ENCODE measurements around the gene PPP4R3A. TPM values are rescaled to one million over a fixed set of nuclear protein-coding genes. Genes with fewer than 3 reads are reported as not detected.
"Not testable (repeated sequence)": the region's sequence is repeated elsewhere in the genome, so short reads cannot be mapped to it uniquely, and the experiment has no call there.

The PPP4R3A gene
- total RNA-seq, 2 donors from 2014 or later = 79.3 to 90.9 TPM

DNA sequence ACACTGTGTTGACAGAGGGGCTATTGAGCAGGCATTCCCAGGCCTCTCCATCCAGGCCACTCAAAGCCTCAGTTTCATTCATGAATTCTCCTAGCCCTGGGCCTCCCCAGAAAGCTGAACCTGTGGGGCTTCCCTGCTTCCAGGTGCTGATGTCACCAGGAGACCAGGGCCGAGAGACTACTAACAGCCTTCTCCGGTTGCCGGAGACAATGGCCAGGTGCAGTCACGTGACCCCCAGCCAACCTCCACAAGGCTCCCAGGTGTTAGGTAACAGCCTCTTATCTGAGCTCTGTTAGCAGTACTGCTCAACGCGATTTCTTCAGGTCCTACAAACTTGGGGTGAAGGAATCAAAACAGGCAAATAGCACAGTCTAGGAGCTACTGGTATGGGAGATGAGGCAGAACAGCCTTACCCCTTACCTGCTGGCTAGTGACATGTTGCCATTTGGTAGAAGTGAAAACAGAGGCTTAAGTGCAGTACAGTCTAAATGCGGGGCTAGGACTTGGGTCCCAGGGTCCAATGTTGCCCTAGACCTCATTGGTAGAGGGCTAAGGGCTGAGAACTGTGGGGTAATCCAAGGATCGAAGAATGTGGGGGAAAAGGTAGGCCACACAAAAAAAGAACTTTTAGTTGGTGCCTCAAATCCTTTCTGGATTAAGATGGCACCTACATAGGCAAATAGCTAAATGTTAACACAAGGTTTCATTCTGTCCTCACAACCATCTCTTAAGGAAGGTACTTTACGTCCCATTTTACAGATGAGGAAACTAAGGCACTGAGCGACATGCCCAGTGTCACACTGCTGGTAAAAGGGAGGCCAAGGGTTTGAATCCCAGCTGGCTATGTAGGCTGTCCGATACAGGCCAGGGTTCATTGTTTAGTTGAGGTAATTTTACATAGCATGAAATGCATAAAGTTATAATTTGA lies 96.3 kb downstream of the PPP4R3A start:
- Histone ChIP-seq H3K27me3 (no peaks in the 10 kb centered on the region), H3K4me3 (no peak overlapping the region), H3K27ac (peak overlapping the region; percentile 64), H3K36me3 (no peaks in the 10 kb centered on the region), H3K9ac (ENCODE audit: low read depth in 2 of 2, low read length in 2 of 2) (peak overlapping the region in 1 of 2 donors; percentile 23), H3K9me3 (no peaks in the 10 kb centered on the region), H3K4me1 (peaks cover 12% of the 10 kb centered on the region)
- peak; percentile 84 for DNase-seq
- intact Hi-C loops (cut with DNase I) = no loop called here
- TF ChIP-seq, protein P1, sequence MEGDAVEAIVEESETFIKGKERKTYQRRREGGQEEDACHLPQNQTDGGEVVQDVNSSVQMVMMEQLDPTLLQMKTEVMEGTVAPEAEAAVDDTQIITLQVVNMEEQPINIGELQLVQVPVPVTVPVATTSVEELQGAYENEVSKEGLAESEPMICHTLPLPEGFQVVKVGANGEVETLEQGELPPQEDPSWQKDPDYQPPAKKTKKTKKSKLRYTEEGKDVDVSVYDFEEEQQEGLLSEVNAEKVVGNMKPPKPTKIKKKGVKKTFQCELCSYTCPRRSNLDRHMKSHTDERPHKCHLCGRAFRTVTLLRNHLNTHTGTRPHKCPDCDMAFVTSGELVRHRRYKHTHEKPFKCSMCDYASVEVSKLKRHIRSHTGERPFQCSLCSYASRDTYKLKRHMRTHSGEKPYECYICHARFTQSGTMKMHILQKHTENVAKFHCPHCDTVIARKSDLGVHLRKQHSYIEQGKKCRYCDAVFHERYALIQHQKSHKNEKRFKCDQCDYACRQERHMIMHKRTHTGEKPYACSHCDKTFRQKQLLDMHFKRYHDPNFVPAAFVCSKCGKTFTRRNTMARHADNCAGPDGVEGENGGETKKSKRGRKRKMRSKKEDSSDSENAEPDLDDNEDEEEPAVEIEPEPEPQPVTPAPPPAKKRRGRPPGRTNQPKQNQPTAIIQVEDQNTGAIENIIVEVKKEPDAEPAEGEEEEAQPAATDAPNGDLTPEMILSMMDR (IDR thresholded peaks at IDR 0.05) = no peak

DNA sequence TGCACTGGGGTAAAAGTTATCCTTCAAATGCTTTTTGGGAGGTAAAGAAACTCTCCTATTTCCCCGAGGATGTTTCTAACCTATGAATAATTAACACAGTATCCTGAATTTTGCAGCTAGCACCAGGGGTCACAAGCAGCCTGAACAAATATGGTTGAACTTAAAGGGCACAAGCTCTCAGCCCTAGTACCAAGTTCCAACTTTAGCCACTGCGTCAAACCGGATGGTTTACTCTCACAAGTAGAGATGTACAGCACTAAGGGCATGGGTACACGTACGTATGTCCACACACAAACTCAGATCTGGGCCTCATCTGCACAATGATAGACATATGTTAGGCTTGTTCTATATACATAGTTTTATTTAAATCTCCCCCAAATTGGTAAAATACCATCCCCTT lies 97.2 kb downstream of the PPP4R3A start:
- Histone ChIP-seq H3K27me3 (no peaks in the 10 kb centered on the region), H3K9ac (ENCODE audit: low read depth in 2 of 2, low read length in 2 of 2) (peak overlapping the region in 1 of 2 donors; percentile 23), H3K9me3 (no peaks in the 10 kb centered on the region), H3K4me3 (no peak overlapping the region), H3K4me1 (peaks cover 6% of the 10 kb centered on the region), H3K36me3 (no peaks in the 10 kb centered on the region), H3K27ac (no peak overlapping the region)
- TF ChIP-seq, protein P1 (IDR thresholded peaks at IDR 0.05) = no peak
- no peak for DNase-seq
- intact Hi-C loops (cut with DNase I) = no loop called here

DNA sequence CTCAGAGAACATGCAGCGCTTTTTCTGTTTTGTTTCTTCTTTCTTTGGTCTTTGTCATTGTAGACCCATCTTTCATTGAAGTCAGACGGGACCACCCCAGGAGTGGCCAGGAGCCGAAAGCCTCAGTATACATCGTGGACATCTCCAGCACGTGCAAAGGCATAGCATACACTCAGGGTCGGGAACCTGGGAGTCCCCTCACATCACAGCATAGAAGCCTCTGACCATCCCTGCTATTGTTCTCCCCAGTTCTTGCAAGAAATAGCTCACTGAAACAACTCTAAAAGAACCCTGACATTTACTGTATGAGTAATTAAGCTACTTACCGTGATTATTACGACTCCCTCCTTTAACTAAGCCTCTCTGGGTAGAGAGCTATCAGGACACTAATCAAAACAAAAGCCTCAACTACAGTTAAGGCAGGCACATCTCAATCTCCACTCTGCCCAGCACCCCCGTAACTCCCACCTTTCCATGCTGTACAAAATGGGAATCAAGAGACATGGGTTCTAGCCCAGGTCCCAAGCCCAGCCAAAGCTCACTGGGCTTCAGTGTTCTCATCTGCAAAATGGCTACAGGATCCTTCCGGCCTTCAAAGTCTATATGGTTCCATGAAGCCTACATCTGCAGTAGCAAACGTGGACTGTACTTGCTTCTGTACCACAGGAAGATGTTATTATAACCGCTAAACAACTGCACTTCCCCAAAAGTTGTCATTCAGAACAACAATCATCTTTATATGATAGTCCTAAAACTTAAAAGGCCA lies 99.2 kb downstream of the PPP4R3A start:
- intact Hi-C loops (cut with DNase I) = no loop called here
- Histone ChIP-seq H3K27ac (no peak overlapping the region), H3K4me1 (peaks cover 6% of the 10 kb centered on the region), H3K27me3 (no peaks in the 10 kb centered on the region), H3K9ac (ENCODE audit: low read depth in 2 of 2, low read length in 2 of 2) (no peak overlapping the region), H3K36me3 (no peaks in the 10 kb centered on the region), H3K4me3 (no peak overlapping the region), H3K9me3 (no peaks in the 10 kb centered on the region)
- TF ChIP-seq, protein P1 (IDR thresholded peaks at IDR 0.05) = no peak
- no peak for DNase-seq

DNA sequence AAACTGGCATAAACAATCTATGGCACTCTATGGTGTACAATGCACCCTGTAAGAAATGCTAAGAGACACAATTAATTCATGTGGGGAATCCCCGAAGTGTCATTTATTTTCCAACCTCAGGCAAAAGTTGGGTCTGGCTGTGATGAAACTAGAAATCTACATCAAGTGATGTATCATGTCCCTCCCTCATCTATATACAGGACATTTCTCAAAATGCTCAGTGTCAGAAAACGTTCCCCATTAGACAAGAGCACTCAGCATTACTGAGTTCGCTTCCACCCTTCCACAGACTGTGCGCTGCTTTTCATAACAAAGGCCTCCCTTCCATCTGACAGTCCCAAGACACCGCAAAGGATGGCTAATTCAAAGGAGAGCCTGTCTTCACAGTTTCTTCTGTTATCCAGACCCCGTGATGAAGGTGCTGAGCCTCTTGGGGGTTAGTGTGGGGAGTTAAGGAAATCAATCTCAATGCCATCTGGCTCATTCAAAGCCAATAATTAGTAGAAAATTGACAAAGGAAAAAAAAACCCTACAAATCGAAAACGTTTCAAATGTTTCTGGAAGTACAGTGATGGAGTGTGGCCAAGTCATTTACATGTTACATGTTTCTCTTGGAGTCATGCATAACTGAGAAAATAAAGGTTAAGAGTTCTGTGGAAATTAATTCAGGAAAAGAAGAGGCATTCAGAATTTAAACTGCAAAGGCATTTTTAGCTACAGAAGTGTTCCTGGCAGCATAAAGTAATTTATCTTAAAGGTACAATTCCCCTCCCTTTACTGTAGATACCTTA lies 100.0 kb downstream of the PPP4R3A start:
- Histone ChIP-seq H3K4me1 (peaks cover 6% of the 10 kb centered on the region), H3K27ac (no peak overlapping the region)

DNA sequence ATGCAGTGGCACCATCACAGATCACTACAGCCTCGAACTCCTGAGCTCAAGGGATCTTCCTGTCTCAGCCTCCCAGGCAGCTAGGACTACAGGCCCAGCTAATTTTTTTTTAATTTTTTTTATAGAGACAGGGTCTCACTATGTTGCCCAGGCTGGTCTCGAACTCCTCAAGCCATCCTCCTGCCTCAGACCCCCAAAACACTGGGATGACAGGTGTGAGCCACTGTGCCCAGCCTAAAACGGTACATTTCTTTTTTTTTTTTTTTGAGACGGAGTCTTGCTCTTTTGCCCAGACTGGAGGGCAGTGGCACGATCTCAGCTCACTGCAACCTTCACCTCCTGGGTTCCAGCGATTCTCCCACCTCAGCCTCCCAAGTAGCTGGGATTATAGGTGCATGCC lies 100.9 kb downstream of the PPP4R3A start:
- H3K36me3 ChIP-seq; H3K27me3 ChIP-seq; H3K9me3 ChIP-seq; H3K4me3 ChIP-seq; DNase-seq; intact Hi-C loops (cut with DNase I); H3K9ac ChIP-seq (ENCODE audit: low read depth in 2 of 2, low read length in 2 of 2); H3K4me1 ChIP-seq; H3K27ac ChIP-seq: not testable (repeated sequence)

More for the DNA sequence above, 100.0 kb downstream of the PPP4R3A start:
- Histone ChIP-seq H3K4me3 (no peak overlapping the region), H3K9me3 (no peaks in the 10 kb centered on the region), H3K36me3 (no peaks in the 10 kb centered on the region), H3K9ac (ENCODE audit: low read depth in 2 of 2, low read length in 2 of 2) (no peak overlapping the region), H3K27me3 (no peaks in the 10 kb centered on the region)
- no peak for DNase-seq
- TF ChIP-seq, protein P1 (IDR thresholded peaks at IDR 0.05) = no peak
- intact Hi-C loops (cut with DNase I) = no loop called here

Other genes with a start within 250 kb of the PPP4R3A start
- gene CCDC88C, start 92.5 kb downstream of the PPP4R3A start, total RNA-seq = 10 to 100 TPM; 45.6 to 48.0 TPM
- gene CATSPERB, start 221.8 kb upstream of the PPP4R3A start, total RNA-seq = 1 to 10 TPM; 2.2 to 2.9 TPM

Measured in colonic mucosa (tissue), 4 donors.